Retinal pigment epithelial cell (primary cell): ENCODE data around the gene GRM8.

Experiments
- DNase-seq: peaks from one replicate; pipeline ENCODE4 v3.0.0-alpha.2; 2010; ENCODE audit warnings: low read depth
- H3K4me3 ChIP-seq: 2 replicates; pipeline ENCODE4 v1.5.1; 2011; ENCODE audit warnings: mild to moderate bottlenecking, low read length, control low read depth, moderate library complexity
- CTCF ChIP-seq: conservative IDR thresholded peaks from 2 replicates; pipeline ENCODE4 v1.5.1; 2011; ENCODE audit warnings: low read depth, low read length, control low read depth, inconsistent platforms

GRM8 gene

GRCh38 chr7:126700807-126701604 is 551.7 kb downstream of the GRM8 start:
- DNase-seq, result peak; percentile 94
- no peak for TF ChIP-seq CTCF
- no peak overlapping the region for H3K4me3 ChIP-seq

GRCh38 chr7:126699707-126700106 is 553.0 kb downstream of the GRM8 start:
- no peak overlapping the region for H3K4me3 ChIP-seq
- no peak for DNase-seq
- TF ChIP-seq CTCF, result no peak

GRCh38 chr7:126698909-126699308 is 553.8 kb downstream of the GRM8 start:
- TF ChIP-seq CTCF, result no peak
- H3K4me3 ChIP-seq, result no peak overlapping the region
- DNase-seq, result no peak

- no peak for DNase-seq
- no peak overlapping the region for H3K4me3 ChIP-seq
- TF ChIP-seq CTCF, result no peak
Measured at GRCh38 chr7:126698446-126698845, 554.3 kb downstream of the GRM8 start.

GRCh38 chr7:126696256-126697038 is 556.3 kb downstream of the GRM8 start:
- TF ChIP-seq CTCF, result no peak
- DNase-seq, result no peak
- no peak overlapping the region for H3K4me3 ChIP-seq

GRCh38 chr7:126690848-126691751 is 561.6 kb downstream of the GRM8 start:
- DNase-seq, result no peak
- TF ChIP-seq CTCF, result no peak
- H3K4me3 ChIP-seq, result no peak overlapping the region
